ENCODE results near the gene FOXF1.

FOXF1 gene

GRCh38 chr16:86505185-86505898 lies 5.0 kb upstream of the FOXF1 start:
- DNase-seq = no peak

GRCh38 chr16:86505899-86506864 lies 4.1 kb upstream of the FOXF1 start:
- DNase-seq = no peak

- DNase-seq = no peak
These were observed 2.9 kb upstream of the FOXF1 start for GRCh38 chr16:86507173-86508027.

GRCh38 chr16:86508028-86508946 lies 2.0 kb upstream of the FOXF1 start:
- no peak for DNase-seq

- DNase-seq = no peak
These were observed 1.2 kb upstream of the FOXF1 start for GRCh38 chr16:86508947-86509758.

GRCh38 chr16:86509759-86510464 lies 415 bp upstream of the FOXF1 start:
- DNase-seq = no peak

GRCh38 chr16:86511317-86512161 lies 1.2 kb downstream of the FOXF1 start:
- no peak for DNase-seq

GRCh38 chr16:86512301-86512859 lies 2.1 kb downstream of the FOXF1 start:
- DNase-seq = no peak

GRCh38 chr16:86512860-86513470 lies 2.6 kb downstream of the FOXF1 start:
- no peak for DNase-seq

- no peak for DNase-seq
These were observed 3.3 kb downstream of the FOXF1 start for GRCh38 chr16:86513471-86514277.

GRCh38 chr16:86514481-86515376 lies 4.4 kb downstream of the FOXF1 start:
- no peak for DNase-seq

GRCh38 chr16:86515413-86515776 lies 5.1 kb downstream of the FOXF1 start:
- no peak for DNase-seq

- no peak for DNase-seq
These were observed 5.7 kb downstream of the FOXF1 start for GRCh38 chr16:86515777-86516622.

- no peak for DNase-seq
These were observed 6.3 kb downstream of the FOXF1 start for GRCh38 chr16:86516623-86517003.

GRCh38 chr16:86517033-86517432 lies 6.7 kb downstream of the FOXF1 start:
- no peak for DNase-seq
